ENCODE results near the gene KCTD20.

KCTD20 gene

DNA sequence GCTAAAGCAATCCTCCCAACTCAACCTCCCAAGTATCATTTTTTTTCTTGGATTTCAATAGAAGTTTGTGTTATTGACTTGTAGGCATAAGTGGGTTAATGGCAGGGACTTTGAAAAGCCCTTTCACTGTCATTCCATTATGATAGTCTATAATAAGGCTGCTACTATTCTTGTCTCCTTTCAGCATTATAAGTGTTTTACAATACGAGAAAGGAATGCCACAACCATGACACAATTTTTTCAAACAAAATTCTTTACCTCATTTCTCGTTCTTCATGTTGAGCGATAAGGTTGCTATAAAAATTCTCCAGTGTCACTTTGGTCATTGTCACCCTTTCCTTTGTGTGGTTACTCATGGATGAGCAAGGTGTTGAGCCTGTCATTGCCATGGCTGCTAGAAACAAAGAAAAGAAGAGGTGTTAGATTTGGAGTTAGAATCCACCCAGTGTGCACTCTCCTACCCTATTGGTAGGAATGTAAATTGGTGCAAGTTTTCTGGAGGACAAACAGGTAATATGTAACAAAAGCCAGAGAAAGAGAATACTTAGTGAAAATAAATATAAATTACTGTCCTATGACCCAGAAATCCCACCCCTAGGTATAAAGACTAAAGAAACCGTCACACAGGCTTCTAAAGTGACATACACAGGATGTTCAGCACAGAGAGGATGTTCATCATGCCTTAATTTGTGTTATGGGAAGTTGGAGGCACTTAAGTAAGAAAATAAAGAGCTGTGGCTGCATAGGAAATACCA is 97.2 kb downstream of the KCTD20 start:
- no peak overlapping the region for H3K9ac ChIP-seq (ENCODE audit: insufficient read length)
- H3K9me3 ChIP-seq (ENCODE audit: low read depth, low read length): no peaks in the 10 kb centered on the region
- TF ChIP-seq EZH2 (IDR thresholded peaks at IDR 0.05) (no peak), FOXP2 (optimal IDR thresholded peaks at IDR 0.05; ENCODE audit: control extremely low read depth, extremely low read length, insufficient read depth) (no peak), POLR2AphosphoS5 (IDR thresholded peaks at IDR 0.05; ENCODE audit: borderline replicate concordance, low read depth, low read length) (no peak)
- no peak for DNase-seq (ENCODE audit: low read depth, low spot score)
- no peak overlapping the region for H3K27ac ChIP-seq
- peaks cover 39% of the 10 kb centered on the region for H3K36me3 ChIP-seq (ENCODE audit: insufficient read depth, low read length)
- no peak overlapping the region for H3K4me3 ChIP-seq

Data from SK-N-MC (cell line).